ENCODE measurements around the gene DET1.
A peak's percentile ranks its signal among the peaks of the same experiment; 100 is the strongest.

The DET1 gene

DNA sequence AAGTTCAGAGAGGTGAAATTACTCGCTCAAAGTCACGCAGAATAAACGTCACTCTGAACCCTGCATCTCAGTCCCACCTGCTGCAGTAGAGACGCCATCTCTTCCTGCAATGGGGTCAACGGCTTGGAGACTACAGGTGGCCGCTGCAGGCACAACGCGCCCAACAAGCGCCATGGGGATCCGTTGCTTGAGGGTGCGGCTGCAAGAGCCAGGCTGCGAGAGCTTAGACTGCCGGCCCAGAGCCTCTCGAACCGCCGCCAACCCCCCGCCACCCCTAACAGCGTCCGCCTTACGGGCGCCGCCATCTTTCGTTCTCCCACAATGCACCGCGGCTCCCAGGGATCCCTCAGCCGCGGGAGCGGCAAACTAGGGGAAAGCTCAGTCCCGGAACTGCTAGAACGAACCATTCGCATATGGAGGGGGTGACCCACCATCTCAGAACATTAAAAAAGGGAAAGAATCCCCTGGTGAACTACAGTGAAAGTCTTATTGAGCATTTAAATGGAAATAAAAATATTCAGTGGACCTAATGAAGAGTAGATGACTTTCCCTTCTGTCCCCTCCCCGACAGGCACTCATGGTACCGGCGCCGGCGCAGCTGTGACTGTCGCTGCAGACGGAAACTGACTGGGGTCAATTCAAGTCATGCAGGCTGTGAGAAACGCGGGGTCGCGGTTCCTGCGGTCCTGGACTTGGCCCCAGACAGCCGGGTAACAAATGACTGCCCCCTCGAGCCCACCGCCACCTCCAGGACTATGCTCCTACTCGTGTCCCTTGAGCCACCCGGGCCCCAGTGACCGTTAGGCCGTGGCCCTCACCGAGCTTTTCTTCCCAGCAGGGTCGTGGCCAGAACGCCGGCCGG, 79.2 kb downstream of the DET1 start, which contains the start of the genes MRPL46 and MRPS11:
Gene MRPL46, minus strand, starts transcription at position 316 of the 862 bp plus-strand sequence. Its CDS starts 11 bp downstream, at position 305.
Gene MRPS11, plus strand, starts transcription at position 636 of the 862 bp plus-strand sequence. Its CDS starts 10 bp downstream, at position 646.
- DNase-seq (ENCODE audit: low read depth in 2 of 2) = peak; percentile 72 to 86

DNA sequence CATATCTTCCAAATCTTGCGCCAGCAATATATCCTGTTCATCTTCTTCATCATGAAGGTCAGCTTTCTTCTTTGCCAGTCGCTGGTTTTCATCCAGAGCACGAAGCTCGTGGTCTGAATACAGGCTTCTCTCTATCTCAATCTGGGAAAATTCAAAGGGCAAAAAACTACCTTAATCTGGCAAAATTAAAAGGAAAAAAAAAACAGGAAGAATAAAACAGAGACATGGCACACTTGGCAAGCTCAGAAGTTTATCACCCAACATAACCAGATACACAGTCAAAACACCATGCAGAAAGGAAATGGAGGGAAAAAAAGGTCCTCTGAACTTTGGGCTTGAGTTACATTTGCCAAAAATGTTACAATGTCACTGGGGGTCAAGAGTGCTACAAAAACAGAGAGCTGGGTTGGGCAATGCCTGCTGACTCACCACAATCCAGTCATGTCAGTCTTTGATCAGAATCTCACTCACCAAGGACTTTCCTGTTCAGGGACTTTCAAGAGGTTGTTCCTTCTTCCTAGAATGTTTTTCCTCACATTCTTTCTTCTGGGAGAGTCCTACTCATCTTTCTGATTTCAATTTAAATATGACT, 80.8 kb downstream of the DET1 start:
- DNase-seq (ENCODE audit: low read depth in 2 of 2) = no peak

DNA sequence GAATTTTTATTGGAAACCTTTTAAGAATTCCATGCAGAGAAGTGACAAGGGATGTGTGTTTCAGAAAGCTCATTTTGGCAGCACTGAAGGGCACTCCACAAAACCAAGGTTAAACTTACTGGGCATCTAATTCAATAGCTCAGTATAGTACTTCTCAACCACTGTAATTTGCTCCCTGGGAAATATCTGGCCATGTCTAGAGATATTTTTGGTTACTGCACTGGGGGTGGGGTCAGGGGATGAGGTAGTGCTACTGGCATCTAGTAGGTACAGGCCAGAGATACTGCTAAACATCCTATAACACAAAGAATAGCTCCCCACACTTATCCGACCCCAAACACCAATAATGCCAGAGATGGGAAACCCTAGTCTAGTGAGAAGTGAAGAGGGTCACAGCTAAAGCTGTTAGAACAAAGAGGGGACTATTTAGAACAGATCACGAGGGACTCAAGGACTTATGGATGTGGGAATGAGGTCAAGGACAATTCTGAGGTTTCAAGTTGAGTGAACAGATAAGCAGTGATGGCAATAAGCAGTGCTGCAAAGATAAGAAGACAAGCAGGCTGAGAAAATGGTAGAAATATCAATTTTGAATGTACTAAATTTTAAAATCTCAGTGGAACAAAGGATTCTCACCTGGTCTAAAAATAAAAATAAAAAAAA, 82.5 kb downstream of the DET1 start:
- DNase-seq (ENCODE audit: low read depth in 2 of 2) = no peak

Measured in stimulated activated CD4-positive, alpha-beta T cell treated with anti-CD3 and anti-CD28 coated beads, Interleukin-1b, Interleukin-23, amount 100 ng/mL, for 1 hour (primary cell).